ENCODE results near the gene TNS3.

TNS3 gene

DNA sequence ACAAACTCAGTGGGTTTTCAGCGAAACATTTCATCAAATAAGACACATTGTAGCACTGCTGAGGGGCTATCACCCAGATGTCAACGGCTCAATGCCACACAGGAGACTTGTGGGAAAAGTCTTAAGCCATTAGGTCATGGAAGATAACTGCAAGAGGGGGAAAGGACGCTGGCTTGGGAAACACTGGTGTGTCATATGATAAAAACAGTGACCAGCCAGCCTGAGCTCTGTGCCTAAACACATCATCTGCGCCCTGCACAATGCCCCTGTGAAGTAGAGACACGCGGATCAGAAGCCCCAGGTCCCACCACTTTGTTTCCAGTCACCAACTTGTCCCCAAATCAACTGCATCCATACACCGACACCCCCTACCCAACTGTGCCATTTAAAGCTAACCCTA is 116.7 kb downstream of the TNS3 start:
- DNase-seq: no peak

GRCh38 chr7:47464266-47464665 is 117.6 kb downstream of the TNS3 start:
- DNase-seq: no peak

DNA sequence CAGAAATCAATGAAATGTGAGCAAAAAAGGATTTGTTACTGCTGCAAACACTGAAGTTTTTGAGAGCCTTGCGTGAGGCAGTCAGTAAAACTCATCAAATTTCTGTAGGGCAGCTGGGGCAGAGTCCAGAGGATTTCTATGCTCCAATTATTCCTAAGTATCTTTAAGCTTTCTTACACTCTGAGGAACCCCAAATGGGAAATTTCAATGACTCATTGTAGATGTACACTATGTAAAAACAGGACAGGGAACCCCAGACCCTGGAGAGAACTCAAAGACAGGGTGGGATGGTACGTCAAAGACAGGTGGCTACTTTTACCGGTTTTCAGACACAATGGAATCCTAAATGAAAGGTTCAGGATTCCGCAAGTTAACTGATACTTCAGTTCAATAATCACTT is 120.2 kb downstream of the TNS3 start:
- DNase-seq: no peak

DNA sequence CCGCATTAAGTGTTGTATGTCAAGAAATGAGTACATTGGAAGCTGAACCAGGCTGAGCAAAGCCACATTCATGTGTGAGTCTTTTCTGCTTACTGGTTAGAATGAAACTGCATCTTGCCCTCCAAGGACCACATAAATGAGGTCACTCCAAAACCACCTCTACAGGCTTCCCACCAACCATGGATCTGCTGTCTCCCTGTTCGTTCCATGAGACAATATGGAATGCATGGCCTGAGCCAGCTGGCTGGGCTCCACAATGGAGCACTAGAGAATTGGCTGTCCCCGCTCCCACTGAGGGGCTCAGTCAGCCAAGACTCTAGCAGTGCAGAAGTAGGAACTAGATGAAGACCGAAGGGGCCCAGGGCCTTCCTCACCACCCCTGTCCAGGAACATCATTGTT is 120.8 kb downstream of the TNS3 start:
- no peak for DNase-seq

- no peak for DNase-seq
These were observed 121.5 kb downstream of the TNS3 start for GRCh38 chr7:47460251-47460989.

DNA sequence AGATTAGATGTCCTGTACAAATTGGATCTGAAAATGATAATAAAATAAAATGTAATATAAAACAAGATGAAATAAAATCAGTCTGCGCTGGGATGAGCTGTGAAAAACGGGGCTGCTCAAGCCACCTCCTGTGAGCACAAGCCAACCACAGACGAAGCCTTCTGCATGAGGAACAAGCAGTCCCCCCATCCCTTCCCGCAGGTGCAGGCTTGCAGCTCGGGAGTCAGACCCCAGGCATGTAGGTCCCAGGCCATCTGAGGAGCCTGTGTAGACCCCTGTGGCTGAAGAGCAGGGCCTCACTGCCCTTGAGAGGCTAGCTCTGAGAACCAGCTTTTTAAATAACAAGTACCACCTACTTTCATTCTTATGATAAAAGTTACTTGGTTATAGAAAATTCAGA is 123.4 kb downstream of the TNS3 start:
- DNase-seq: no peak

- no peak for DNase-seq
These were observed 123.9 kb downstream of the TNS3 start for GRCh38 chr7:47458057-47458456.

DNA sequence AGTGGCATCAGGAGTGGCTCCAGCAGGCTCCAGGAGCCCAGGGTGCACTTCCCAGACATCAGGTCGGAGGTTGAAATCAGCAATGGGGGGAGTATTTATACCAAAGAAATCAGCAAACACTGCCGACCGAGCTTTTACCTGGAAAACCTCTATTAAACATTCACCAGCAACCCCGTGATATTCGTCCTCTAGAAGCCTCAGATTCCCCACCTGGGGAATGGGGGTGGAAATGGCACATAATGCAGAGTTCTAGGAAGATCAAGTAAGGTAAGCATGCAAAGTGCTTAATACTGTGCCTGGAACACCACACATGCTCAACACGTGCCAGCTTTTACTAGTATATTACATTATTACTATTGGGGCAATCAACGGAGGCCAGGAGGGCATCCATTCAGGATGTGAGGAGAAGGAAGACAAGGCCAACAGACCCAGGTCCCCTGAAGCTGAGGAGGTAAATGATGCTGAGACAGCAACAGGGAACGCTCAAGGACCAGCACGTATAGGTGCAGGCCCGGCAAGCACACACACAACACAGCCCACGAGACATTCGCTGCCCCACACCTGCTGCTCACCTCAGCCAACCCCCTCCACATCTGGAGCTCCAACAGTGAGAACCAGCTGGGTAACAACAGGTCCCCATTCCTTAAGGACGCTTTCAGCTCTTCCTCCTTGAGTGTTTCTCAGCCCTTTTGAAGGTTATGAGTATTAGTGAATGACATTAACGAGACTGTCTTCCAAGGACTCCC is 125.5 kb downstream of the TNS3 start:
- DNase-seq: no peak

DNA sequence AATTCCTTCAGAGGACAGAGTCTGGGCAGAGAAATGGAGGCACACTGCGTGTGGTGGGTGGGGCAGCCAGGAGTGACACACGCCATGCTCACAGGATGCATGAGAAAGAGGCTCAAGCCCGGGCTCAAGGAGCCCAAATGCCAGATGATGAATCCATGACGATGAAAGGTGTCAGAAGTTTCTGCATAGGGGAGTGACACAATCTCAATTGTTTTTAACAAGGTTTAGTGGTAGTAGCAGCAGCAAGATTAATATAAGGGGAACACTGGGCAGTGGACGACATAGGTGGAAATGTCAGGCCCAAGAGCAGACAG is 126.1 kb downstream of the TNS3 start:
- DNase-seq: no peak

GRCh38 chr7:47454974-47455871 is 126.7 kb downstream of the TNS3 start:
- DNase-seq: no peak

- no peak for DNase-seq
These were observed 127.6 kb downstream of the TNS3 start for GRCh38 chr7:47454069-47454973.

DNA sequence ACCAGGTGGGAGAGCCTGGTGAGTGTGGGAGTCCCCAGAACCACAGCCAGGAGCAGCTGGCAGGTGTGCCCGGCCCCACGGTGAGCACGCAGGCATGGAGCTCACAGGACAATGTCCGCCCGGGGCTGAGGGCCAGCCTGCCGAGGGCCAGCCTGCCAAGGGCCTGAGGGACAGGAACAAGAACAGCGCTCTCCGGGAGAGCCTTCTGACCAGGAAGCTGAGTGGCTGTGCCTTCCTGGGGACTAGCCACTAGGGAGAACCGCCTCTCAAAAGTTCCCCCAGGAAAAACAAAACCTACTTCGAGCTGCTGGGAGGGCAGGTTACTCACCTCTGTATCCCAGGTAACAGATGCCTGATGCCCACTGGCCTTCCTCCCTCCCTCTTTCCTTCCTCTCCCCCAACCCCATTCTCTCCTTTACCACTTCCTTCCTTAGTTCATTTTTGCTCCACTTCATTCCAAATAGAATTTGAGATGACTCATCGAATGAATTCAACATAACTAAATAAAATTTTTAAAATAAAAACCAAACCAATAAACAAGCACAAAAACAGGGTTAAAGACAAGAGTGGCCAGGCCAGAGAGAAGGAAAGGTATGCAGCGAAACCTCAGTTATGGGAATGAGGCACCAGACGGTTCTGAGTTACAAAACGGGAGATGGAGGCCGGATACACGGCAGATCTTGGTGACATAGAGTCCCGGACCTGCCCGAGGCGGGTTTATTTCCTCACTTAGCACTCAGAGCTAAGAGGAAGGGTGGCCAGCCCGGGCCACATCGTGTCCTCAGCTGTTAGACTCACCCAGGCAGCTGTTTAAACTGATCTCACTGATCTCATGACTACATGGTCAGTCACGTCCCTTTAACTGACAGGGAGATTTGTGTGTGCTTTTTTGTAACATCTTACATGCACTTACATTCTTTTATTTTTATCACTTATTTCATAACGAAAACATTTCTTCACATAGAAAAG is 128.5 kb downstream of the TNS3 start:
- no peak for DNase-seq

- no peak for DNase-seq
These were observed 129.2 kb downstream of the TNS3 start for GRCh38 chr7:47452715-47453092.

GRCh38 chr7:47452295-47452694 is 129.6 kb downstream of the TNS3 start:
- no peak for DNase-seq

DNA sequence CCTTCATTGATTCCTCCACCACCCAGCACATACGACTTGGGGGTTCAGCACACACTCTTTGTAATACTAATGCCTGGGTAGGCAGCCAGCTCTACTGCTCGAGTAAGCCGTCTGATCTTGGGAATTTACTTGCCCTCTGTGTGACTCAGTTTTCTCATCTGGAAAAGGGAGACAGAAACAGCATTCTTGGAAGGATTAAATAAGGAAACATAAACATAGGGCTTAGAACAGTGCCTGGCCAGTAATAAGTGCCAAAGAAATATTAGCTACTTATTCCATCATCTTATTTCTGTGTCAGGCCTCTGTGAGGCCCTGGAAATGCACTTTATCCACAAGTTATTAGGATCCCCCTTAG is 130.1 kb downstream of the TNS3 start:
- no peak for DNase-seq

GRCh38 chr7:47449810-47450590 is 131.9 kb downstream of the TNS3 start:
- no peak for DNase-seq

DNA sequence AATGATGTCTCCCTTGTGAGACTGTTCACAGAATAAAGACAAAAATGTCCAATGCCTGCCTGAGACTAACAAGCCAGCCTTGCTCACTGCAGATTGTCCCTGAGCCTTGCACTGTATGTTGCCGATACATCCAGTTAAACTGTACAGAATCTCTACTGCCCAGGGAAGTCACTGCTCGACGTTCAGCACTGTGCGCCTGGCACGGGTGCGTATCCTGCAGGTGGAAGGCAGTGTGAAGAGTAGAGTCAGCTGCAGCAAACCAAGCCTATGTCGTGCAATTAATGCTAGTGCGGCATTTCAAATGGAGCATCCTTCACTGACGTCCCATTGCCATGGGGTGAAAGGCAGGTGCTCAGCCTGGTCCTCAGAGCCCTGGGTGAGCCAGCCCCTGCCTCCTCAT is 132.9 kb downstream of the TNS3 start:
- DNase-seq: no peak

DNA sequence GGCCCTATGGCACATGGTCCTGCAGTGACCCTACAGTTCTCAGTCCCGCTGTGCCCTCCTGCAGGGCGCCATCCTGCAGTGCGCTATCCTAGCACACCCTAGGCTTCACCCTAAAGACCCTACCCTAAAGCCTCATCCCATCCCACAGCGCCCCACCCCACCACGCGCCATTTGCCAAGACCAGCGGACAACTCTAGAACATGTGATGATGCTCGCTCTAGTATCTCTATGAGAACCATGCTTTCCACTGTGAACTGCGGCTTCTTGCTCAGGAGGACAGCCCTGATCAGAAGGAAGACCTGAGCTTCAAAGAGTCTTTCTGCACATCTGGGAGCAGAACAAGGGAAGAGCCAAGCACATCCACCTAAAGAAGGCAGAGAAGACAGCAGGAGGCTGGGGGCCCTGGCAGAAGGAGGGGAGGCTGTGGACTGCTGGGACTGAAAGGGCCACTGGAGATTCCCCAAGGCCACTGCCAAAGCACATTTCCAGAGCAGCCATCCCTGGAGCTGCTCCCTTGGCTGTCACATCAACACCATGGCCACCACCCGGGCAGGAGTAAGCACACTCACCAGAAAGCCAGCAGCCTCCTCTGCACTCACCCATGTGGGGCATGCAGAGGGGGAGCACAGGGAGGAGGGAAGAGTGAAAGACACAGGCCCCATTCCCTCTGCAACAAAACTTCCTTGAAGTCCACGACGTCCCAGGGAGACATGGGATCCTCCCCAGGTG is 134.1 kb downstream of the TNS3 start:
- DNase-seq: no peak

DNA sequence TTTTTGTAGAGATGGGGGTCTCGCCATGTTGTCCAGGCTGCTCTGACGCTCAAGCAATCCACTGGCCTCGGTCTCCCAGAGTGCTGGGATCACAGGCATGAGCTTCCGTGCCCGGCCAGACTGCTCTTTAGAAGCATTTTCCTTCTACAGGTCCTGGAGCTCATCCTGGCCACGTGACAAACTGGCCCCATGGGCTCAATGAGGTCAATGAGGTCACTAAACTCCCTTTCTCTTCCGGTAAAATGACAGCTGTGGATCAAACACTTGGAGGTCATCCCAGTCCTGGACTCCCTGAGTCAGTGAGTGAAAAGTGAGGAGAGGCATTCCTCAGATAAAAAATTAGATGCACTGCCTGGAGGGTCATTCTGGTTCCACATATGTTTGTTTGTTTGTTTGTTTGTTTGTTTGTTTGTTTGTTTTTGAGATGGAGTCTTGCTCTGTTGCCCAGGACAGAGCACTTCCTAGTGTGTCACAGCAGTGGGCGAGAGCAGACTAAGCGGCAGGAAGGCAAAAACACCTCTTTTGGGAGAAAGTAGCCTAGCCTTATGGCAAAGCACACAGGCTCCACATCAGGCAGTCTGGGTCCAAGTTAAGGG is 134.9 kb downstream of the TNS3 start:
- DNase-seq: no peak
